Urothelium cell line (cell line): ENCODE results near the gene GPC5.

Experiments
- DNase-seq: peaks from one replicate; pipeline ENCODE4 v3.0.0; 2011; ENCODE audit warnings: low spot score, mixed read lengths
- FAIRE-seq: peaks from 2 replicates; lab custom pipeline; 2011; peaks lifted over from hg19 to GRCh38; lab: Jason Lieb, UNC

GPC5 gene

GRCh38 chr13:91450913-91451312 lies 52.5 kb downstream of the GPC5 start:
- DNase-seq, result no peak
- FAIRE-seq, result no peak

- FAIRE-seq (no peak), DNase-seq (no peak)
Observed at GRCh38 chr13:91454666-91455065, 56.2 kb downstream of the GPC5 start.

GRCh38 chr13:91456837-91457236 lies 58.4 kb downstream of the GPC5 start:
- FAIRE-seq, result no peak
- DNase-seq, result no peak

- no peak for FAIRE-seq
- no peak for DNase-seq
Observed at GRCh38 chr13:91459485-91459884, 61.1 kb downstream of the GPC5 start.

GRCh38 chr13:91464336-91464735 lies 65.9 kb downstream of the GPC5 start:
- DNase-seq, result no peak
- FAIRE-seq, result no peak

GRCh38 chr13:91467236-91467635 lies 68.8 kb downstream of the GPC5 start:
- DNase-seq (no peak), FAIRE-seq (no peak)

- FAIRE-seq (no peak), DNase-seq (peak; percentile 22)
Observed at GRCh38 chr13:91468301-91468700, 69.9 kb downstream of the GPC5 start.

GRCh38 chr13:91470084-91470621 lies 71.7 kb downstream of the GPC5 start:
- FAIRE-seq (no peak), DNase-seq (no peak)

- FAIRE-seq, result no peak
- DNase-seq, result no peak
Observed at GRCh38 chr13:91470681-91471080, 72.3 kb downstream of the GPC5 start.

- no peak for FAIRE-seq
- DNase-seq, result peak; percentile 5
Observed at GRCh38 chr13:91482427-91482826, 84.0 kb downstream of the GPC5 start.

GRCh38 chr13:91491980-91492379 lies 93.6 kb downstream of the GPC5 start:
- FAIRE-seq (no peak), DNase-seq (no peak)

- FAIRE-seq, result no peak
- no peak for DNase-seq
Observed at GRCh38 chr13:91493442-91493841, 95.0 kb downstream of the GPC5 start.

GRCh38 chr13:91498298-91498697 lies 99.9 kb downstream of the GPC5 start:
- FAIRE-seq (no peak), DNase-seq (no peak)

GRCh38 chr13:91504216-91504615 lies 105.8 kb downstream of the GPC5 start:
- no peak for FAIRE-seq
- no peak for DNase-seq

- DNase-seq (no peak), FAIRE-seq (no peak)
Observed at GRCh38 chr13:91506759-91507158, 108.3 kb downstream of the GPC5 start.

GRCh38 chr13:91510058-91510457 lies 111.6 kb downstream of the GPC5 start:
- DNase-seq, result no peak
- no peak for FAIRE-seq

GRCh38 chr13:91513790-91514189 lies 115.4 kb downstream of the GPC5 start:
- no peak for DNase-seq
- FAIRE-seq, result no peak

GRCh38 chr13:91516799-91517198 lies 118.4 kb downstream of the GPC5 start:
- no peak for DNase-seq
- no peak for FAIRE-seq

GRCh38 chr13:91520952-91521351 lies 122.5 kb downstream of the GPC5 start:
- FAIRE-seq (no peak), DNase-seq (no peak)

- FAIRE-seq (no peak), DNase-seq (no peak)
Observed at GRCh38 chr13:91523116-91523515, 124.7 kb downstream of the GPC5 start.

GRCh38 chr13:91526543-91527033 lies 128.2 kb downstream of the GPC5 start:
- DNase-seq (no peak), FAIRE-seq (no peak)

- DNase-seq, result no peak
Observed at GRCh38 chr13:91529739-91530482, 131.5 kb downstream of the GPC5 start.

GRCh38 chr13:91531646-91532045 lies 133.2 kb downstream of the GPC5 start:
- no peak for DNase-seq
- FAIRE-seq, result no peak

More at GRCh38 chr13:91529739-91530482, 131.5 kb downstream of the GPC5 start:
- no peak for FAIRE-seq
